ENCODE data around the gene SALL4. TPM values are rescaled to one million over a fixed set of nuclear protein-coding genes. Genes with fewer than 3 reads are reported as not detected.

The SALL4 gene
- total RNA-seq, 1 experiment from 2014 or later: 279 TPM

GRCh38 chr20:51772236-51772635 lies 30.1 kb downstream of the SALL4 start:
- H3K14ac ChIP-seq (ENCODE audit: insufficient read depth, low read length): no peak overlapping the region
- no peak overlapping the region for H3K56ac ChIP-seq (ENCODE audit: insufficient read length, low read depth, low read length)
- no peak overlapping the region for H3T11ph ChIP-seq (ENCODE audit: low read length)
- no peak overlapping the region for H4K91ac ChIP-seq (ENCODE audit: insufficient read length, low read depth, low read length)
- peaks cover 0 to 8% (median 6%) of the 10 kb centered on the region in 3 experiments; a peak in 4 of 7 replicates for H3K36me3 Mint-ChIP-seq (ENCODE audit: insufficient read depth in 1 of 3, low read depth in 3 of 3)
- H3K18ac ChIP-seq (ENCODE audit: insufficient read length, low read depth, low read length): no peak overlapping the region
- H2BK5ac ChIP-seq (ENCODE audit: insufficient read length, low read length): no peak overlapping the region
- no peaks in the 10 kb centered on the region; a peak in 2 of 5 replicates for H3K9me3 Mint-ChIP-seq
- H4K8ac ChIP-seq (replicated peaks; ENCODE audit: insufficient read length, low read depth, low read length): no peak overlapping the region
- no peak overlapping the region for H2AK5ac ChIP-seq (ENCODE audit: insufficient read length, low read length)
- TF ChIP-seq, protein P1, sequence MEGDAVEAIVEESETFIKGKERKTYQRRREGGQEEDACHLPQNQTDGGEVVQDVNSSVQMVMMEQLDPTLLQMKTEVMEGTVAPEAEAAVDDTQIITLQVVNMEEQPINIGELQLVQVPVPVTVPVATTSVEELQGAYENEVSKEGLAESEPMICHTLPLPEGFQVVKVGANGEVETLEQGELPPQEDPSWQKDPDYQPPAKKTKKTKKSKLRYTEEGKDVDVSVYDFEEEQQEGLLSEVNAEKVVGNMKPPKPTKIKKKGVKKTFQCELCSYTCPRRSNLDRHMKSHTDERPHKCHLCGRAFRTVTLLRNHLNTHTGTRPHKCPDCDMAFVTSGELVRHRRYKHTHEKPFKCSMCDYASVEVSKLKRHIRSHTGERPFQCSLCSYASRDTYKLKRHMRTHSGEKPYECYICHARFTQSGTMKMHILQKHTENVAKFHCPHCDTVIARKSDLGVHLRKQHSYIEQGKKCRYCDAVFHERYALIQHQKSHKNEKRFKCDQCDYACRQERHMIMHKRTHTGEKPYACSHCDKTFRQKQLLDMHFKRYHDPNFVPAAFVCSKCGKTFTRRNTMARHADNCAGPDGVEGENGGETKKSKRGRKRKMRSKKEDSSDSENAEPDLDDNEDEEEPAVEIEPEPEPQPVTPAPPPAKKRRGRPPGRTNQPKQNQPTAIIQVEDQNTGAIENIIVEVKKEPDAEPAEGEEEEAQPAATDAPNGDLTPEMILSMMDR (conservative IDR thresholded peaks at IDR 0.05): no peak
- peaks cover 5 to 6% of the 10 kb centered on the region in 2 experiments for H3K4me1 Mint-ChIP-seq
- peaks cover 5% of the 10 kb centered on the region for H3K27me3 Mint-ChIP-seq (ENCODE audit: low read depth)
- H3K4me1 ChIP-seq (ENCODE audit: insufficient read depth, low read length): no peaks in the 10 kb centered on the region
- H3K27ac ChIP-seq (ENCODE audit: insufficient read length, low read depth, low read length): no peak overlapping the region
- no CpG with 5 or more reads among the region's 4 CpGs for WGBS (ENCODE audit: extremely low coverage, insufficient read length, low lambda C conversion rate)
- no peaks in the 10 kb centered on the region for H3K79me1 ChIP-seq (ENCODE audit: insufficient read depth, low read depth, low read length, poor library complexity, severe bottlenecking)
- H3K27ac Mint-ChIP-seq: peak overlapping the region in 1 of 3 experiments; percentile 38; a peak in 2 of 7 replicates
- no peak for DNase-seq
- H2AFZ ChIP-seq (ENCODE audit: low read length): no peak overlapping the region
- no peak overlapping the region for H2BK120ac ChIP-seq (ENCODE audit: low read depth, low read length, poor library complexity, severe bottlenecking)
- no peaks in the 10 kb centered on the region for H3K79me2 ChIP-seq (ENCODE audit: insufficient read depth, low read length)
- no peak overlapping the region for H3K4me3 Mint-ChIP-seq
- no peak overlapping the region for H2BK12ac ChIP-seq (ENCODE audit: insufficient read length, low read depth, low read length)
- H2BK15ac ChIP-seq (ENCODE audit: low read depth, low read length): no peak overlapping the region
- H2BK20ac ChIP-seq (ENCODE audit: low read depth, low read length, poor library complexity, severe bottlenecking): no peak overlapping the region
- H3K27me3 ChIP-seq (ENCODE audit: insufficient read depth, low read length): no peaks in the 10 kb centered on the region
- no peaks in the 10 kb centered on the region for H3K9me3 ChIP-seq (ENCODE audit: control insufficient read depth, low read depth, low read length)
- H4K20me1 ChIP-seq (ENCODE audit: control insufficient read depth, insufficient read depth, insufficient read length): no peaks in the 10 kb centered on the region
- H3K23ac ChIP-seq (ENCODE audit: insufficient read length, low read depth, low read length): no peak overlapping the region
- no peak overlapping the region for H3K9ac ChIP-seq (ENCODE audit: extremely low read depth, insufficient read length, low read length)
- peaks cover 5% of the 10 kb centered on the region for H3K23me2 ChIP-seq (ENCODE audit: insufficient read length, low read depth, low read length, poor library complexity, severe bottlenecking)
- no peak overlapping the region for H3K4me2 ChIP-seq (ENCODE audit: insufficient read depth, insufficient read length, low read length)
- no peak overlapping the region for H4K5ac ChIP-seq (ENCODE audit: insufficient read length, low read depth, low read length)
- no peak overlapping the region for H3K4ac ChIP-seq (ENCODE audit: low read depth, low read length)
